Activated naive CD4-positive, alpha-beta T cell (primary cell): Measurements from ENCODE around the gene KDM5C.
"Not testable (repeated sequence)": the region's sequence is repeated elsewhere in the genome, so short reads cannot be mapped to it uniquely, and the experiment has no call there.

Experiments
- DNase-seq, 4 experiments: peaks; one replicate each; lab custom pipeline; 2025; lab: John Stamatoyannopoulos, UW

KDM5C gene

GRCh38 chrX:53190363-53190960, 34.5 kb downstream of the KDM5C start:
- DNase-seq: no peak

GRCh38 chrX:53188763-53189162, 36.2 kb downstream of the KDM5C start:
- DNase-seq: no peak

GRCh38 chrX:53186351-53186750, 38.7 kb downstream of the KDM5C start:
- DNase-seq: no peak

- no peak for DNase-seq
Measured at GRCh38 chrX:53184836-53185235, 40.2 kb downstream of the KDM5C start.

- DNase-seq: no peak
Measured at GRCh38 chrX:53171356-53171755, 53.7 kb downstream of the KDM5C start.

GRCh38 chrX:53166103-53166502, 58.9 kb downstream of the KDM5C start:
- no peak for DNase-seq

GRCh38 chrX:53164566-53164965, 60.4 kb downstream of the KDM5C start:
- DNase-seq: not testable (repeated sequence)

GRCh38 chrX:53163436-53163835, 61.6 kb downstream of the KDM5C start:
- no peak for DNase-seq

GRCh38 chrX:53160297-53160983, 64.6 kb downstream of the KDM5C start:
- no peak for DNase-seq

GRCh38 chrX:53159184-53159583, 65.8 kb downstream of the KDM5C start:
- no peak for DNase-seq

- no peak for DNase-seq
Measured at GRCh38 chrX:53156207-53156596, 68.8 kb downstream of the KDM5C start.

GRCh38 chrX:53155512-53156206, 69.3 kb downstream of the KDM5C start:
- DNase-seq: no peak

- no peak for DNase-seq
Measured at GRCh38 chrX:53153581-53153980, 71.4 kb downstream of the KDM5C start.
